Stimulated activated CD8-positive, alpha-beta memory T cell treated with anti-CD3 and anti-CD28 coated beads, Interleukin-15, amount 100 ng/mL, for 4 hours (primary cell): ENCODE measurements around the gene SLC16A7.
"Not testable (repeated sequence)": the region's sequence is repeated elsewhere in the genome, so short reads cannot be mapped to it uniquely, and the experiment has no call there.

Experiments
- DNase-seq, 2 donors: peaks; one replicate each; pipeline ENCODE4 v3.0.0-alpha.2; 2020; ENCODE audit warnings: low read depth in 2 of 2

The SLC16A7 gene

DNA sequence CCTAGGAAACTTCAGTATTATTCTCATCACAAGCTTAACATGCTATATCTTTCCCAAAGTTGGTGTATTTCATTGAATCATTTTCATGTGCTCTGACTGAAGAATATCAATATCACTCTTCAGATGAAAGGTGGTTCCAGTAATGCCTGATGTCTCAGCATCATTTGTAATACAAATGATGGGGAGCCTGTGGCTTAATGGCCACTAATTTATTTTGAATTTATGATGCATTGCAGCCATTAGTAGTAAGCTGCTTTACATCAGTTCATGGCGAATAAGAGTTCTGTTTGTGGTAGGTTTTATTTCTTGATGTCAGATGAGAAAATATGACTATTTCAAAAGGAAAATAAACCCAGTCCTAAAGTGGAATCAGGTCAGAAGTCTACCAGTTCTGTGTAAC is 139.4 kb downstream of the SLC16A7 start:
- DNase-seq = no peak

- DNase-seq = no peak
Observed at GRCh38 chr12:59736359-59736758, 140.5 kb downstream of the SLC16A7 start.

DNA sequence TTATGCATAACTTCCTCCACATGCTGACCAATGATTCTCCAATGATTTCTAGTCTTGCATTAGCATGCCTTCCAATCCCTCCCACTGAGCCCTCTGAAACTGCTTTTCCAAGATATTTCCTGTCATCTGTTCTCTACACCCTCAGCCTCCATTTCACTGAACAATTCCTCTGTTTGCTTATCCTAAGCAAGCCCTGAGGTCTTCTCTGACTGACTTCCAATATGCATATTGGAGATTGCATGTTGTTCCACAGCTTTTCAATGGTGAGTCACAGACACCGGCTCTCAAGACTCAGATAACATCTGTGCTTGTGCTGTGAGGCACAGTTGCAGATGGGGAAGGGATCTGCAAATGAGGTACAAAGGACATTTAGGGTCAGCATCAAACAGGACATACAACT is 141.0 kb downstream of the SLC16A7 start:
- DNase-seq = no peak

DNA sequence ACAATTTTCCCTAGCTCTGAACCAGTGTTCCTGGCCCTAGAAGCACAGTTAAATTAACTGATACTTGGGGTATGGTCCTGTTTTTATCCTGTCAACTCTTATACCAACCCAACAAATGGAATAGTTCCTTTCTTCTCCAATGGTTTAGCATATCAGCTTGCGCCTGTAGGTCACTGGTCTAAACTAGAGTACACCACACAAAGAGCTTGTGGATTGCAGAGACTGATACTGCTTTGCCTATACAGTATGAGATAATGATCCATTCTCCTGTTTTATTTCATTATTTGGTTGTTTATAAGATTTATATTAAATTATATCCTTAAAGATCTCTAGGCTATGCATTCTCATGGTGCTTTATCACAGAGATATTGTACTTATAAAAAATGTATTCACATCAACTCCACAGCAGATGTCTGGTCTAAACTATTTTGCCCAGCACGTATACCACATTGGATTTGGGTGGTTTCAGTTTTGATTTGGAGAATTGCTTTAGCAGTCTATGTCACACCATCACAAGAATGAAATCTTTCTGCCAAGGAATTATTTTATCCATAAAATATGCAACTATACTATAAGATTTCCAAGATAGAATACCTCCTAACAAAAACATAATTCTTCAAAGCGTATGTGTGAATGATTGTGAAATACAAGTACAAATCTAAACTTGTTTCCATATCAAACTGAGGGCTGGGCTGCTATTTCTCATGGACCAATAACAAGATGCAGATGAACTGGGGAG is 142.1 kb downstream of the SLC16A7 start:
- DNase-seq = no peak

GRCh38 chr12:59742841-59743240 is 147.0 kb downstream of the SLC16A7 start:
- DNase-seq = no peak

DNA sequence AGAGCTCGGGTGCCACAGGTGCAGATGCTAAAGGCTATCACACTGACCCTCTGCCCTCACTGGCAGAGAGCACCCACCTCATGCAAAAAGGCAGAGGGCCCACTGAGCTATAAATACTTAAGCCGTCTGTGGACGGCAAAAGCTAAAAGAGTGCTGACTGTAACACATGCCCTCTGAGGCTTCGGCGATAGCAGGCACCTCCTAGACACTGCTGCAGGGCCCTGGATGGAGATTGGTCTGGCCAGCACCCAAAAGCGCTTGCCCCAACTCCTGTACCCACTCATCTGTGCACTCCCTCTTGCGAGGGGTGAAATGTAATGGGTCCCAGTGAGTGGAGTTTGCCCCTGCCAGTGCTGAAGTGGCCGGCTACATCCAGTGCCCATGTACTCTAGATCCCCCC is 148.7 kb downstream of the SLC16A7 start:
- DNase-seq = no peak

GRCh38 chr12:59751091-59751490 is 155.3 kb downstream of the SLC16A7 start:
- not testable (repeated sequence) for DNase-seq

DNA sequence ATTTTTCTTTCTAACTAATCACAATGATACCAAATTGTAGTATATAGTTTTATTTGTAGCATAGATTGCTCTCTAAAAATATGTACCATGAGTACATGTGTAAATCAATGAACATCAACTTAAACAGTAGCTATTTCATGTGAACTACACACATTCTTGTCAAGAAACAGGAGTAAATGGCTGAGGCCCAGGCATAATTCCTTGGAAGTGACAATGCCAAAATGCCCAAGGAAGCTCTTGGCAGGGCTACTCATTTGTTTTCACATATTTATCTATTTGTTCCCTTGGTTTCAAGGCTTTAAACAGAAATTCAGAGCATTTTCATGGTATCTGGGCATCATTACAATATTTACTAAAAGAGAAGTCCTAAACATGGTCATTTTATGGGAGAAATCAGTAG is 165.7 kb downstream of the SLC16A7 start:
- DNase-seq = no peak

- DNase-seq = no peak
Observed at GRCh38 chr12:59763835-59764234, 168.0 kb downstream of the SLC16A7 start.

DNA sequence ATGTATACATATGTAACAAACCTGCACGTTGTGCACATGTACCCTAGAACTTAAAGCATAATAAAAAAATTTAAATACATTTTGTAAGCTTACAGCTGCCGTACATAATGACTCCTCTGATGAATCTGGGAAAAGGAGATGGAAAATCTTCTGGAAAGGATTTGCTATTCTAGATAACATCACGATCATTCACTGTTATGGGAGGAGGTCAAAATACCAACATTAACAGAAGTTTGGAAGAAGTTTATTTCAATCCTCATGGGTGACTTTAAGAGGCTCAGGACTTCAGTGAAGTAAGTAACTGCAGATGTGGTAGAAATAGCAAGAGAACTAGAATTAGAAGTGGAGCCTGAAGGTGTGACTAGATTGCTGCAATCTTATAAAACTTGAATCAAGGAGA is 172.2 kb downstream of the SLC16A7 start:
- no peak for DNase-seq

DNA sequence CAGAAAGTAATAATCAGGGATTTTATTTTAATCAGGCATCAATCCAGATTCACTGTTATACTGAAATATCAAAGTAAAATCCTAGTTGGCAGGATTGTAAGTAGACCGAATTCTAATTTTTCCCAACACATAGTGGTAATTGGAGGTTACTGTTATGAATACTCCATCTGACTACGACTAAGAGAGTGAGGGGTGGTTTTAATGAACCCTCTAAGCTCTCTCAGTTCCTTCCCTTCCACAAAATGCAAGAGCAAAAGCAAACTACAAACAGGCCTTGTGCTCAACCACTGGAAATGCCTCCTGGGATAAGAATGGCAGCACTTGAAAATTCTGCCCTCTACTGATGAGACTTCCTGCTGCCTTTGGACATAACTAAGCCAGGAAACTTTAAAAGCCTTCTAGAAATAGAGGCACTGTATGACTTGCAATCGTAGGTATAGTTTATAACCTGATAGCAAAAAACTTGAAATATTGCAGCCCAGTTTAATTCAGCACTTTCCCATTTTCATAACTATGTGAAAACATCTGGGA is 184.8 kb downstream of the SLC16A7 start:
- no peak for DNase-seq

DNA sequence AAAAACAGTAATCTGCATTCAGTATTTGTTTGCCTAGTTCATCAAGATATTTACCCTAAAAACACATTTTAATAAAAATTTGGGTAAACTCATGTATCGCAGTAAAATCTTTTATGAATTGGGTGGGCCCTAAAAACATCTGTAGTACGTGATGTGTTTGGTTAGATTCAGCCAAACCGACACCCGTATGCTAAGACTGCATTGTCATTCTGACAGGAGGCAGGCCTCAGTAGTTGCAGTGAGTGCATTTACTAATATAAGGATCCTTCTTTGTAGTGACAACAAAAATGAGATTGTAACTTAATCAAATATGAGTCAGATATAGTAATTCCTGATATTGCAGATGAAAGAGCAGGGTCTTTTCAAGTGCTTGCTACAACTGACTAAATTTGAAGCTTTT is 191.8 kb downstream of the SLC16A7 start:
- DNase-seq = no peak

- DNase-seq = no peak
Observed at GRCh38 chr12:59792647-59793046, 196.8 kb downstream of the SLC16A7 start.

DNA sequence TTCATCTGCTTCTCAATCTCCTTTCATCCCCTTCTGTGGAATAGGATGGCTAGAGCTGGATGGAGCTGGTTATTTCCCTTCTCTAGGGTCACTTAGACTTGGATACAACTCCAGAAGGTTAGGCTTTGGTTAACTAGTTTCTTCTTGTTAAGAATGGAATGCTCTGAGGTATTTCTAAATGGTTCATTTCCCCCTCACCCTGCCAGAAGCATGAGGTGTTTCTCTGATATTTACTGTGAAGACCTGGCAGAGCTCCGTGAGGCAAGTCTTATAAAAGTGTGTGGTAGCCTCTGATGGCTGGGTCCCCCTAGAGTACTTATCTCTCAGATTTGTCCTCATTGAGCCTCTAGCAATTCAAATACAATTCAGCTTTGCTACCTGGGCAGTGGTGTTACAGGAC is 207.9 kb downstream of the SLC16A7 start:
- no peak for DNase-seq

- no peak for DNase-seq
Observed at GRCh38 chr12:59808317-59808910, 212.6 kb downstream of the SLC16A7 start.

DNA sequence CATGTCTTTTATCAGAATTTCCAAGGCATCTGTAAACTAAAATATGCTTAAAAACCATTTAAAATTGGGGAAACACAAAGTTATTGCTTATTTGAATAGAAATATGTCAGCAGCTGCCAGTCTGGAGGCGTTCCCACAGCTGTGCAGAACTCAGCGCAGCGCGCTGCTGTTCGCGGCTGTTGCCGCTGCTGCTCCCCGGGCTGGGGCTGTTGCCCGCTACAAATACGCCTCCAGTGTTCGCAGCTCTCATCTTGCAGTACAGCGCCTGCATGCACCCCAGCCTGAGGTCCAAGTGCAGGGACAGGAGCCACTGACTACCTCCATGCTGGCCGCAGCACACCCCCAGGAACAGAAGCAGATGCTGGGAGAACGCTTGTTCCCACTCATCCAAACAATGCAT is 216.2 kb downstream of the SLC16A7 start:
- no peak for DNase-seq

DNA sequence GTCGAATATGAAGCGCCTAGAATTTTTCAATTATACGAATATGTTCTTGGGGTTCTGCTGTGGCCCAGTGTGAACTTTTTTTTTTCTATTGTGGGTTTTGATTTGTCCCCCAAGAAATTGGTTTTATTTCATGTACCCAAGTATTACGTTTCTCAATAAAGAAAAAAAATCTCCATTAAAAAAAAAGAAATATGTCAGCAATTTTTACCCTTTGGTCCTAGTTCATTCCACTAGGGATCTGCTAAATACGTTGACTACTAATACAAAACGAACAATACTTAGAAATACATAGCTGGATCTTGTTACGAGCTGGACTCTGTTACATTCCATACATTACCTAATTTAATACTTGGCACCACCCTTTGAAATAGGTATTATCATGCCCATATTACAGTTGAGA is 216.9 kb downstream of the SLC16A7 start:
- no peak for DNase-seq

DNA sequence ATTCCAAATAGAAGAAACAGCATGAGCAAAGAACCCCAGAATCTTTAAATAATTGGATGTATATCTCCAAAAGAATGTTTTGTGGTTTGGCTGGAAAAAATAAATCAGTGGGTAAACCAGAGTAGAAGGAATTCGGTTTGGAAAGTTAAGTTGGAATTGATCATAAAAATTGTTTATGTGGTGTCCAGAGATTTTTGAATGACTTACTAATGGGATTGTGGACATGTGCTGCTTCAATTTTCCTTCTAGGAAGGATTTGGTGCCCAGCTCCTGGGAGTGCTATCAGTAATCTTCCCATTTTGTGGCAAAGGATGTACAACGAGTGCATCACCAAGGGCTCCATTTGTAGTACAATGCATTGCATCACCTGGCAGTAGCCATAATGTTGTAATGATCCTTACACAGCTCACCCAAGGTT is 224.8 kb downstream of the SLC16A7 start:
- DNase-seq = no peak

GRCh38 chr12:59823567-59823966 is 227.7 kb downstream of the SLC16A7 start:
- no peak for DNase-seq

GRCh38 chr12:59827767-59828166 is 231.9 kb downstream of the SLC16A7 start:
- no peak for DNase-seq

DNA sequence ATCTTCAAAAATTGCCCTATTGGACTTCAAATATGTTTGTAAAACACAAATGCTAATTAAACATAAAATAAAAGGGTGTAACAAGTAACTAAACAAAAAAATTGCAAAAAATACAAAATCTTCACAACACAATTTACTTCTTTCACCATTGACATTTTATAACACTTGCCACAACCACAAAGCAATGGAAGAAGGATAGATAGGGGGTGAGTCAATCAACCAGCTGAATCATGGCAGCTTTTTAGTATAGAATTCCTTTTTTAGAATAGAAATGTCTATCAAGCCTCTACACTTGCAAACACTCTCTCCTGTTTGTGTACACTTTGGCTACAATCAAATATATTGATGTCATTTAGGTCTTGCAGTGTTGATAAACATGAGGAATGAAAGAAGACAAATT is 232.7 kb downstream of the SLC16A7 start:
- DNase-seq = no peak

GRCh38 chr12:59833408-59833807 is 237.6 kb downstream of the SLC16A7 start:
- no peak for DNase-seq

- DNase-seq = no peak
Observed at GRCh38 chr12:59834659-59835474, 239.0 kb downstream of the SLC16A7 start.
